Suprapubic skin (tissue), 3 donors: ENCODE data around the gene MSX2.

Experiments used
- CTCF ChIP-seq, 2 donors: fragments of 200-600 bp in 1 of 2; fragments of 450-650 bp in 1 of 2; sonication (generic) in 1 of 2; IDR thresholded peaks; one replicate each; pipeline ENCODE4 v1.5.1; 2016 to 2019; ENCODE audit warnings: antibody characterized with exemption in 2 of 2, mild to moderate bottlenecking in 1 of 2, moderate library complexity in 1 of 2
- EP300 ChIP-seq: sonication (generic); formaldehyde crosslinking; IDR thresholded peaks from one replicate; pipeline ENCODE4 v1.6.1; 2017; ENCODE audit warnings: antibody characterized with exemption

- no peak for TF ChIP-seq CTCF (IDR thresholded peaks at IDR 0.05)
- TF ChIP-seq EP300 = no peak
Observed at GRCh38 chr5:174733836-174734235, 9.5 kb downstream of the MSX2 start.
